PC-3 (cell line): Measurements from ENCODE around the gene UGT1A5. TPM values are rescaled to one million over a fixed set of nuclear protein-coding genes. Genes with fewer than 3 reads are reported as not detected.

Experiments used
- ATAC-seq: fragments of 200-7000 bp; cut with Tn5 transposase; 2 replicates; pipeline ENCODE4 v1.9.1; 2020; ENCODE audit warnings: mild to moderate bottlenecking, moderate library complexity
- BruUV-seq: library from RNA; stranded (reverse); fragments of 400-500 nt; replicated peaks from 2 replicates; lab custom pipeline; 2021; lab: Mats Ljungman, UMichigan
- CTCF ChIA-PET: fragments of 300-600 bp; sonication (Branson Sonifier 250); formaldehyde crosslinking; loops from one replicate; lab custom pipeline; 2022; ENCODE audit warnings: antibody characterized with exemption; lab: Charles Lee
- POLR2A ChIA-PET: fragments of 300-600 bp; sonication (Branson Sonifier 250); formaldehyde crosslinking; loops from one replicate; lab custom pipeline; 2022; ENCODE audit warnings: antibody characterized with exemption; ENCODE audit not compliant: unreplicated experiment; lab: Charles Lee
- DNase-seq: peaks from one replicate; pipeline ENCODE4 v3.0.0-alpha.2; 2015
- H2AFZ ChIP-seq: fragments of 300-600 bp; sonication (generic); 2 replicates; pipeline ENCODE4 v1.6.0; 2016; ENCODE audit warnings: antibody characterized with exemption, low read length
- H3F3A ChIP-seq: fragments of 300-600 bp; sonication (generic); one replicate; pipeline ENCODE4 v1.6.0; 2017; ENCODE audit warnings: antibody characterized with exemption, low read length, control low read depth, mild to moderate bottlenecking; ENCODE audit not compliant: unreplicated experiment
- H3K27ac ChIP-seq: fragments of 300-600 bp; sonication (generic); 2 replicates; pipeline ENCODE4 v1.5.1; 2016; ENCODE audit warnings: mild to moderate bottlenecking, low read length
- H3K27me3 ChIP-seq: fragments of 300-600 bp; sonication (generic); 2 replicates; pipeline ENCODE4 v1.6.1; 2016; ENCODE audit warnings: low read length, mixed read lengths
- H3K36me3 ChIP-seq: fragments of 300-600 bp; sonication (generic); 2 replicates; pipeline ENCODE4 v1.6.1; 2016; ENCODE audit warnings: low read depth, mixed run types, low read length, mixed read lengths
- H3K4me1 ChIP-seq: fragments of 300-600 bp; sonication (generic); 2 replicates; pipeline ENCODE4 v1.5.1; 2016; ENCODE audit warnings: low read length; ENCODE audit not compliant: insufficient read depth
- H3K4me2 ChIP-seq: fragments of 300-600 bp; sonication (generic); 2 replicates; pipeline ENCODE4 v1.6.0; 2016; ENCODE audit warnings: low read length
- H3K4me3 ChIP-seq: fragments of 300-600 bp; sonication (generic); 2 replicates; pipeline ENCODE4 v1.5.1; 2016; ENCODE audit warnings: mild to moderate bottlenecking, low read length, mixed read lengths
- H3K79me2 ChIP-seq: fragments of 300-600 bp; sonication (generic); 2 replicates; pipeline ENCODE4 v1.6.1; 2017; ENCODE audit warnings: low read length, mixed read lengths
- H3K9ac ChIP-seq: fragments of 300-600 bp; sonication (generic); 2 replicates; pipeline ENCODE4 v1.6.0; 2016; ENCODE audit warnings: mild to moderate bottlenecking, low read length
- H3K9me2 ChIP-seq: fragments of 300-600 bp; sonication (generic); replicated peaks from 2 replicates; pipeline ENCODE4 v1.6.1; 2016; ENCODE audit warnings: mixed run types, low read length, mixed read lengths
- H3K9me3 ChIP-seq: fragments of 300-600 bp; sonication (generic); 2 replicates; pipeline ENCODE4 v1.6.1; 2016; ENCODE audit warnings: low read length, mixed read lengths
- H4K20me1 ChIP-seq: fragments of 300-600 bp; sonication (generic); 2 replicates; pipeline ENCODE4 v1.6.1; 2016; ENCODE audit warnings: low read length, mixed read lengths
- CTCF ChIP-seq: fragments of 300-600 bp; sonication (generic); conservative IDR thresholded peaks from 2 replicates; pipeline ENCODE4 v1.5.1; 2017; ENCODE audit warnings: antibody characterized with exemption, low read depth, mild to moderate bottlenecking, low read length
- EZH2 ChIP-seq: fragments of 300-600 bp; sonication (generic); IDR thresholded peaks from one replicate; pipeline ENCODE4 v1.6.1; 2017; ENCODE audit warnings: antibody characterized with exemption, mild to moderate bottlenecking, low read length; ENCODE audit not compliant: unreplicated experiment
- EZH2phosphoT487 ChIP-seq: fragments of 300-600 bp; sonication (generic); IDR thresholded peaks from 2 replicates; pipeline ENCODE4 v1.6.1; 2018; ENCODE audit warnings: mild to moderate bottlenecking, antibody characterized with exemption, low read length, borderline replicate concordance
- intact Hi-C: fragments of 100-400 bp; cut with micrococcal nuclease; formaldehyde crosslinking; loops from 2 replicates; pipeline ENCODE4 v1.9.0; 2023
- total RNA-seq: library from RNA; depleted of rRNA; stranded (reverse); fragments of >200 nt; gene quantifications from 2 replicates; pipeline ENCODE4 v1.2.3, GENCODE V29; 2014

The UGT1A5 gene
- total RNA-seq, 1 experiment from 2014 or later: not detected

GRCh38 chr2:233807215-233807865, 94.6 kb downstream of the UGT1A5 start:
- Histone ChIP-seq H3K4me2 (no peak overlapping the region), H3K27ac (no peak overlapping the region), H3K27me3 (no peaks in the 10 kb centered on the region), H3K9me2 (no peaks in the 10 kb centered on the region), H3K9ac (no peak overlapping the region), H4K20me1 (no peaks in the 10 kb centered on the region), H3K79me2 (no peaks in the 10 kb centered on the region), H3K4me1 (no peaks in the 10 kb centered on the region), H3K36me3 (no peaks in the 10 kb centered on the region), H3F3A (no peaks in the 10 kb centered on the region), H2AFZ (no peak overlapping the region), H3K9me3 (no peaks in the 10 kb centered on the region), H3K4me3 (no peak overlapping the region)
- no TSS peak for BruUV-seq
- DNase-seq (peak; percentile 21), ATAC-seq (peak; percentile 27; the same call in 1 of the 2 replicates)
- ChIA-PET POLR2A (no interaction called here), CTCF (interaction anchor here (0.7 kb wide), 1 partner anchor 127 kb away, joined by 4 read pairs; no protein-coding TSS in a partner anchor)
- peak; percentile 35; the same call in 1 of the 2 replicates for TF ChIP-seq CTCF
- no peak for TF ChIP-seq EZH2
- TF ChIP-seq EZH2phosphoT487: no peak
- intact Hi-C loops: no loop called here

GRCh38 chr2:233807966-233808935, 95.5 kb downstream of the UGT1A5 start:
- DNase-seq (no peak), ATAC-seq (no peak)
- no peak overlapping the region for H3K27ac ChIP-seq
- no peak overlapping the region for H3K4me2 ChIP-seq
- TF ChIP-seq EZH2: no peak
- no peak for TF ChIP-seq EZH2phosphoT487
- no peak for TF ChIP-seq CTCF
- ChIA-PET CTCF (no interaction called here), POLR2A (no interaction called here)
- no peaks in the 10 kb centered on the region for H3K36me3 ChIP-seq
- no peaks in the 10 kb centered on the region for H3K9me3 ChIP-seq
- H3K27me3 ChIP-seq: no peaks in the 10 kb centered on the region
- no peaks in the 10 kb centered on the region for H3K9me2 ChIP-seq
- H3K4me1 ChIP-seq: no peaks in the 10 kb centered on the region
- no peaks in the 10 kb centered on the region for H4K20me1 ChIP-seq
- H3K79me2 ChIP-seq: no peaks in the 10 kb centered on the region
- no peak overlapping the region for H3K9ac ChIP-seq
- BruUV-seq: no TSS peak
- no peaks in the 10 kb centered on the region for H3F3A ChIP-seq
- no peak overlapping the region for H2AFZ ChIP-seq
- H3K4me3 ChIP-seq: no peak overlapping the region
- intact Hi-C loops: no loop called here
